Tibial nerve (tissue), 3 donors: ENCODE measurements around the gene KAZN.

Source experiments
- CTCF ChIP-seq, 5 experiments: fragments of 200-600 bp in 3 of 5; fragments of 450-650 bp in 2 of 5; sonication (generic) in 3 of 5; IDR thresholded peaks; one replicate each; pipeline ENCODE4 v1.5.1; 2016 to 2019; ENCODE audit warnings: antibody characterized with exemption in 5 of 5, mild to moderate bottlenecking in 3 of 5, moderate library complexity in 2 of 5
- POLR2A ChIP-seq, 2 donors: fragments of 450-650 bp; IDR thresholded peaks; one replicate each; pipeline ENCODE4 v1.6.1; 2017; ENCODE audit warnings: antibody characterized with exemption in 2 of 2, mild to moderate bottlenecking in 2 of 2, moderate library complexity in 2 of 2

DNA sequence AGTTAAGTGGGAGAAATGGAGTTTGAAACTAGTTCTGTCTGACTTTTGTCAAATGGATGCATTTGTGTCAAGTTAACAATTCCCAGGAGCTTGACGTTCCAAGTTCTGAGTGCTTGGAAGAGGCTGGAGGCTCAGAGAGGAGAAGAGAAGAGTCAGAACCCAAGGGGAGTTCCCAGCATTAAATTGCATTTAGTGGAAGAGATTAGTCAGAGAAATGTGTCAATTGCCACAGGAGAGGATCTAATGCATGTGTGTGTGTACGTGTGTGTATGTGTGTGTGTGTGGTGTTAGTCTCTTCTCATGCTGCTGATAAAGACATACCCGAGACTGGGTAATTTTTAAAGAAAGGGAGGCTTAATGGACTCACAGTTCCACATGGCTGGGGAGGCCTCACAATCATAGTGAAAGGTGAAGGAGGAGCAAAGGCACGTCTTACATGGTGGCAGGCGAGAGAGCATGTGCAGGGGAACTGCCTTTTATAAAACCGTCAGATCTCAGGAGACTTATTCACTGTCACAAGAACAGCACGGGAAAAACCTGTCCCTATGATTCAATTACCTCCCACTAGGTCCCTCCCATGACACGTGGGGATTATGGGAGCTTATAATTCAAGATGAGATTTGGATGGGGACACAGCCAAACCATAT, 453.5 kb downstream of the KAZN start:
- TF ChIP-seq CTCF (IDR thresholded peaks at IDR 0.05) (no peak), POLR2A (IDR thresholded peaks at IDR 0.05) (no peak)
